Mesenchymal stem cell (in vitro differentiated cells and primary cell): ENCODE data around the gene EVC.

Source experiments
- DNase-seq: peaks from one replicate; pipeline ENCODE4 v3.0.0-alpha.2; 2013
- H2AFZ ChIP-seq: one replicate; pipeline ENCODE4 v1.6.1; 2013; ENCODE audit warnings: low read depth, mild to moderate bottlenecking, control low read depth, inconsistent platforms, low read length, moderate library complexity
- H2AK5ac ChIP-seq: 2 replicates; pipeline ENCODE4 v1.6.1; 2013; ENCODE audit warnings: low read length, moderate library complexity, mild to moderate bottlenecking, inconsistent platforms; ENCODE audit not compliant: severe bottlenecking
- H2BK120ac ChIP-seq: one replicate; pipeline ENCODE4 v1.6.1; 2013; ENCODE audit warnings: low read depth, mild to moderate bottlenecking, inconsistent platforms, low read length, moderate library complexity
- H2BK12ac ChIP-seq, 2 experiments: one replicate each; pipeline ENCODE4 v1.6.1; 2013; ENCODE audit warnings: inconsistent platforms in 2 of 2, low read length in 2 of 2, mild to moderate bottlenecking in 2 of 2, moderate library complexity in 2 of 2, control low read depth in 1 of 2
- H2BK15ac ChIP-seq: one replicate; pipeline ENCODE4 v1.6.1; 2013; ENCODE audit warnings: mild to moderate bottlenecking, low read depth, inconsistent platforms; ENCODE audit not compliant: poor library complexity, severe bottlenecking
- H2BK5ac ChIP-seq: 2 replicates; pipeline ENCODE4 v1.6.1; 2013; ENCODE audit warnings: low read depth, mild to moderate bottlenecking, low read length, control low read depth, inconsistent platforms; ENCODE audit not compliant: poor library complexity, severe bottlenecking
- H3K14ac ChIP-seq, 2 experiments: one replicate each; pipeline ENCODE4 v1.6.1; 2013; ENCODE audit warnings: inconsistent platforms in 2 of 2, low read length in 2 of 2, control low read depth in 1 of 2, mild to moderate bottlenecking in 1 of 2, moderate library complexity in 1 of 2
- H3K18ac ChIP-seq, 2 experiments: one replicate each; pipeline ENCODE4 v1.6.1; 2013; ENCODE audit warnings: inconsistent platforms in 2 of 2, low read length in 2 of 2, control low read depth in 1 of 2, low read depth in 1 of 2, mild to moderate bottlenecking in 1 of 2
- H3K23ac ChIP-seq, 2 experiments: one replicate each; pipeline ENCODE4 v1.6.1; 2013; ENCODE audit warnings: inconsistent platforms in 2 of 2, low read length in 2 of 2, mild to moderate bottlenecking in 2 of 2, moderate library complexity in 2 of 2, control low read depth in 1 of 2
- H3K27ac ChIP-seq: 2 replicates; pipeline ENCODE4 v1.5.1; 2013; ENCODE audit warnings: mild to moderate bottlenecking, moderate library complexity, low read length, control low read depth, inconsistent platforms; ENCODE audit not compliant: poor library complexity, severe bottlenecking
- H3K27me3 ChIP-seq, 2 experiments: 2 replicates each; pipeline versions ENCODE4 v1.6.1 to v1.7.0; 2013; ENCODE audit warnings: low read length in 2 of 2, mild to moderate bottlenecking in 2 of 2, moderate library complexity in 2 of 2, control low read depth in 1 of 2, inconsistent platforms in 1 of 2; ENCODE audit not compliant: control insufficient read depth in 1 of 2, insufficient read depth in 1 of 2
- H3K36me3 ChIP-seq, 2 experiments: 2 replicates each; pipeline versions ENCODE4 v1.6.1 to v1.7.0; 2013; ENCODE audit warnings: low read length in 2 of 2, control low read depth in 1 of 2, inconsistent platforms in 1 of 2, low read depth in 1 of 2, mild to moderate bottlenecking in 1 of 2; ENCODE audit not compliant: insufficient read depth in 2 of 2, control insufficient read depth in 1 of 2
- H3K4ac ChIP-seq, 2 experiments: one replicate each; pipeline ENCODE4 v1.6.1; 2013; ENCODE audit warnings: inconsistent platforms in 2 of 2, low read length in 2 of 2, mild to moderate bottlenecking in 2 of 2, moderate library complexity in 2 of 2, control low read depth in 1 of 2, low read depth in 1 of 2
- H3K4me1 ChIP-seq: 2 replicates; pipeline ENCODE4 v1.6.1; 2013; ENCODE audit warnings: low read depth, low read length, control low read depth; ENCODE audit not compliant: control insufficient read depth, insufficient read depth
- H3K4me2 ChIP-seq: 2 replicates; pipeline ENCODE4 v1.6.1; 2013; ENCODE audit warnings: low read length, mild to moderate bottlenecking, inconsistent platforms; ENCODE audit not compliant: poor library complexity, severe bottlenecking
- H3K4me3 ChIP-seq, 2 experiments: 2 replicates each; pipeline versions ENCODE4 v1.5.1 to v1.7.0; 2013; ENCODE audit warnings: low read length in 2 of 2, mild to moderate bottlenecking in 2 of 2, control low read depth in 1 of 2, low read depth in 1 of 2; ENCODE audit not compliant: insufficient read depth in 1 of 2
- H3K79me1 ChIP-seq: replicated peaks from 2 replicates; pipeline ENCODE4 v1.6.1; 2013; ENCODE audit warnings: mild to moderate bottlenecking, control low read depth, low read length, inconsistent platforms; ENCODE audit not compliant: poor library complexity, severe bottlenecking
- H3K9ac ChIP-seq: 2 replicates; pipeline ENCODE4 v1.7.0; 2013; ENCODE audit warnings: mild to moderate bottlenecking, low read length, moderate library complexity
- H3K9me3 ChIP-seq: 2 replicates; pipeline ENCODE4 v1.7.0; 2013; ENCODE audit warnings: mild to moderate bottlenecking, low read length; ENCODE audit not compliant: control insufficient read depth
- H4K8ac ChIP-seq: one replicate; pipeline ENCODE4 v1.6.1; 2013; ENCODE audit warnings: inconsistent platforms, mild to moderate bottlenecking, low read length, moderate library complexity
- H4K91ac ChIP-seq: one replicate; pipeline ENCODE4 v1.6.1; 2013; ENCODE audit warnings: mild to moderate bottlenecking, low read length, inconsistent platforms
- WGBS: methylation state at CpG from one replicate; pipeline ENCODE4 v1.1.7; 2013; ENCODE audit warnings: mixed read lengths; 5-methylcytosine and 5-hydroxymethylcytosine counted together

Gene EVC

DNA sequence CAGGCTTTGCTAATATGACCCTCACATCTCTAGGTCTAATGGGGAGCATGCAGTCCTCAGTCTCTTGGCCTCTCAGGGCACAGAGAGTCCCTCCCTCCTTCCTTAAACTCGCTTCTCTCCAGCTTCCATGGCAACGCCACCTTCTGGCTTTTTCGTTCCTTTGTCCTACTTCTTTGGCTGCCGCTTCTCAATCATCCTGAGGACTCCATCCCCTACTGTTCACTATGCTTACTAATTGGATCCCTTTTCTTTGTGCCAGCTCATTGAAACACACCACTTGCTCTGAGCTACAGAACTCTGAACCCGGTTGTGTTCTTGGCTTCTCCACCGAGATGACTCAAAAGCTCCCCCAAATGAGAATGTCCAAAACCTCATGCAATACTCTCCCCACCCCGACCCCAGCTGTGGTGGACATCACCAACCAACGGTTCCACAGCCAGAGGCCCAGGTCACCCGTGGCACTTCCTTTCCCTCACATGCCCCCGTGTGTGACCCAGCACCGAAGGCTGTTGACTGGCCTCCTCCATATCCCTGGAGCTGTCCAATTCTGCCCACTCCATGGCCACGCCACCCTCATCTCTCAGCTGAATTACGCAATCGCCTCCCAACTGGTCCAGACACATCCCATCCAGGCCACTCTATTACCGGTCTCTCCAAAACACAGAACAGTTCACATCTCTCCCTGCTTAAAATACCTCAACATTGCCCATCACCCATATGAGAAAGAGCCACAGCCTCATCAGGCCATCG, 147.2 kb downstream of the EVC start:
- Histone ChIP-seq H2BK120ac (no peak overlapping the region), H3K36me3 (no peaks in the 10 kb centered on the region), H4K8ac (no peak overlapping the region), H3K4ac (no peak overlapping the region), H2AK5ac (no peak overlapping the region), H3K27me3 (peaks cover 14 to 32% of the 10 kb centered on the region in 2 experiments), H3K4me3 (no peak overlapping the region), H3K27ac (no peak overlapping the region), H3K18ac (no peak overlapping the region), H3K4me1 (peaks cover 2% of the 10 kb centered on the region), H3K14ac (no peak overlapping the region), H3K9ac (no peak overlapping the region), H3K4me2 (no peak overlapping the region), H2BK15ac (no peak overlapping the region), H2BK12ac (no peak overlapping the region), H3K23ac (no peak overlapping the region), H2BK5ac (no peak overlapping the region), H3K9me3 (peaks cover 3% of the 10 kb centered on the region), H2AFZ (no peak overlapping the region), H4K91ac (no peak overlapping the region), H3K79me1 (no peaks in the 10 kb centered on the region)
- DNase-seq = no peak
- WGBS = 92% methylated on average over 16 of the region's 16 CpGs

GRCh38 chr4:5863461-5864113, 152.6 kb downstream of the EVC start:
- peaks cover 6% of the 10 kb centered on the region for H3K4me1 ChIP-seq
- H3K4me3 ChIP-seq = no peak overlapping the region
- H3K27me3 ChIP-seq = peaks cover 38 to 62% of the 10 kb centered on the region in 2 experiments
- H3K9me3 ChIP-seq = peaks cover under 1% of the 10 kb centered on the region
- H3K9ac ChIP-seq = no peak overlapping the region
- H2BK5ac ChIP-seq = no peak overlapping the region
- no peak overlapping the region for H3K27ac ChIP-seq
- H4K8ac ChIP-seq = no peak overlapping the region
- H3K23ac ChIP-seq = peak overlapping the region in 1 of 2 experiments; percentile 14
- H3K14ac ChIP-seq = no peak overlapping the region
- no peak overlapping the region for H3K18ac ChIP-seq
- WGBS = 52% methylated on average over 14 of the region's 15 CpGs
- no peak overlapping the region for H2BK15ac ChIP-seq
- no peaks in the 10 kb centered on the region for H3K36me3 ChIP-seq
- no peak overlapping the region for H2AK5ac ChIP-seq
- H2BK12ac ChIP-seq = no peak overlapping the region
- no peak overlapping the region for H2BK120ac ChIP-seq
- no peak overlapping the region for H2AFZ ChIP-seq
- no peaks in the 10 kb centered on the region for H3K79me1 ChIP-seq
- no peak overlapping the region for H3K4ac ChIP-seq
- peak; percentile 75 for DNase-seq
- peak overlapping the region; percentile 18 for H4K91ac ChIP-seq
- no peak overlapping the region for H3K4me2 ChIP-seq
